Mesendoderm (in vitro differentiated cells): Measurements from ENCODE around the gene TMEM132D.
A peak's percentile ranks its signal among the peaks of the same experiment; 100 is the strongest.
"Not testable (repeated sequence)": the region's sequence is repeated elsewhere in the genome, so short reads cannot be mapped to it uniquely, and the experiment has no call there.

Source experiments
- DNase-seq: peaks from one replicate; pipeline ENCODE4 v3.0.0; 2013
- H2AK5ac ChIP-seq: 2 replicates; pipeline ENCODE4 v1.6.1; 2013; ENCODE audit warnings: low read length, inconsistent platforms
- H2BK120ac ChIP-seq: 2 replicates; pipeline ENCODE4 v1.6.1; 2013; ENCODE audit warnings: low read depth, mild to moderate bottlenecking, low read length, moderate library complexity, mixed read lengths
- H2BK15ac ChIP-seq: replicated peaks from 2 replicates; pipeline ENCODE4 v1.6.1; 2013; ENCODE audit warnings: low read depth, mild to moderate bottlenecking, moderate library complexity
- H2BK5ac ChIP-seq: 2 replicates; pipeline ENCODE4 v1.6.1; 2013; ENCODE audit warnings: low read length, inconsistent platforms
- H3K18ac ChIP-seq: 2 replicates; pipeline ENCODE4 v1.6.1; 2013; ENCODE audit warnings: mild to moderate bottlenecking, low read length, mixed read lengths
- H3K23ac ChIP-seq: one replicate; pipeline ENCODE4 v1.6.1; 2013; ENCODE audit warnings: low read length
- H3K27ac ChIP-seq: 2 replicates; pipeline ENCODE4 v1.5.1; 2013; ENCODE audit warnings: low read depth, mild to moderate bottlenecking, inconsistent platforms, low read length, moderate library complexity
- H3K27me3 ChIP-seq: 2 replicates; pipeline ENCODE4 v1.6.1; 2013; ENCODE audit warnings: low read length, control low read depth, mild to moderate bottlenecking, inconsistent platforms; ENCODE audit not compliant: insufficient read depth, poor library complexity
- H3K36me3 ChIP-seq: 2 replicates; pipeline ENCODE4 v1.6.1; 2013; ENCODE audit warnings: low read length, inconsistent platforms; ENCODE audit not compliant: control insufficient read depth, insufficient read depth
- H3K4ac ChIP-seq: one replicate; pipeline ENCODE4 v1.6.1; 2013; ENCODE audit warnings: low read depth, mild to moderate bottlenecking, low read length, moderate library complexity
- H3K4me1 ChIP-seq: 2 replicates; pipeline ENCODE4 v1.6.1; 2013; ENCODE audit warnings: low read depth, low read length, inconsistent platforms; ENCODE audit not compliant: control insufficient read depth
- H3K4me2 ChIP-seq: 2 replicates; pipeline ENCODE4 v1.6.1; 2013; ENCODE audit warnings: low read length
- H3K4me3 ChIP-seq: 2 replicates; pipeline ENCODE4 v1.5.1; 2013; ENCODE audit warnings: mild to moderate bottlenecking, low read length
- H3K56ac ChIP-seq: one replicate; pipeline ENCODE4 v1.6.1; 2013; ENCODE audit warnings: low read length
- H3K79me1 ChIP-seq: 2 replicates; pipeline ENCODE4 v1.6.1; 2013; ENCODE audit warnings: low read length, inconsistent platforms
- H3K79me2 ChIP-seq: 2 replicates; pipeline ENCODE4 v1.6.1; 2013; ENCODE audit warnings: mild to moderate bottlenecking, low read length; ENCODE audit not compliant: control insufficient read depth, insufficient read depth
- H3K9ac ChIP-seq: 2 replicates; pipeline ENCODE4 v1.6.1; 2013; ENCODE audit warnings: low read length, inconsistent platforms
- H4K5ac ChIP-seq: one replicate; pipeline ENCODE4 v1.6.1; 2013; ENCODE audit warnings: low read length
- H4K8ac ChIP-seq: one replicate; pipeline ENCODE4 v1.6.1; 2013; ENCODE audit warnings: low read depth, mild to moderate bottlenecking, control low read depth, low read length, moderate library complexity
- WGBS: extraction: QIAGEN DNeasy Blood & Tissue Kit; methylation state at CpG from one replicate; pipeline ENCODE4 v1.1.7; 2013; ENCODE audit warnings: low lambda C conversion rate, missing lambda C conversion rate; ENCODE audit not compliant: insufficient coverage; ENCODE audit errors: extremely low coverage; 5-methylcytosine and 5-hydroxymethylcytosine counted together

The TMEM132D gene

GRCh38 chr12:129902371-129903091, 1.3 kb downstream of the TMEM132D start:
- no CpG with 5 or more reads among the region's 19 CpGs for WGBS
- Histone ChIP-seq H3K9ac (peak overlapping the region; percentile 81), H2BK5ac (no peak overlapping the region), H3K18ac (no peak overlapping the region), H4K5ac (no peak overlapping the region), H3K79me2 (peaks cover 13% of the 10 kb centered on the region), H3K36me3 (no peaks in the 10 kb centered on the region), H3K27me3 (peaks cover 4% of the 10 kb centered on the region), H3K4me3 (peak overlapping the region; percentile 60), H2BK15ac (no peak overlapping the region), H3K4me2 (peak overlapping the region; percentile 70), H2AK5ac (no peak overlapping the region), H2BK120ac (no peak overlapping the region), H3K79me1 (peaks cover 10% of the 10 kb centered on the region), H3K4ac (no peak overlapping the region), H4K8ac (no peak overlapping the region), H3K4me1 (no peaks in the 10 kb centered on the region), H3K23ac (peak overlapping the region; percentile 85), H3K56ac (peak overlapping the region; percentile 89), H3K27ac (no peak overlapping the region)
- DNase-seq = peak; percentile 54

- H2BK15ac ChIP-seq = no peak overlapping the region
- H3K4ac ChIP-seq = no peak overlapping the region
- peaks cover 10% of the 10 kb centered on the region for H3K79me1 ChIP-seq
- H4K5ac ChIP-seq = no peak overlapping the region
- no peak overlapping the region for H4K8ac ChIP-seq
- no peak overlapping the region for H3K4me3 ChIP-seq
- H3K56ac ChIP-seq = no peak overlapping the region
- no peaks in the 10 kb centered on the region for H3K4me1 ChIP-seq
- H2AK5ac ChIP-seq = no peak overlapping the region
- no peak overlapping the region for H3K9ac ChIP-seq
- H3K18ac ChIP-seq = no peak overlapping the region
- H2BK5ac ChIP-seq = no peak overlapping the region
- H3K79me2 ChIP-seq = peaks cover 13% of the 10 kb centered on the region
- no peaks in the 10 kb centered on the region for H3K36me3 ChIP-seq
- no CpG with 5 or more reads among the region's 2 CpGs for WGBS
- no peak overlapping the region for H2BK120ac ChIP-seq
- no peak overlapping the region for H3K23ac ChIP-seq
- H3K27ac ChIP-seq = no peak overlapping the region
- peaks cover 4% of the 10 kb centered on the region for H3K27me3 ChIP-seq
- DNase-seq = no peak
- no peak overlapping the region for H3K4me2 ChIP-seq
Measured at GRCh38 chr12:129901254-129901653, 2.6 kb downstream of the TMEM132D start.

- no peak overlapping the region for H3K4ac ChIP-seq
- H3K56ac ChIP-seq = no peak overlapping the region
- no peak overlapping the region for H3K18ac ChIP-seq
- H4K5ac ChIP-seq = no peak overlapping the region
- no peak overlapping the region for H3K4me3 ChIP-seq
- no peak overlapping the region for H2BK5ac ChIP-seq
- H3K27me3 ChIP-seq = peaks cover 2% of the 10 kb centered on the region
- H3K36me3 ChIP-seq = no peaks in the 10 kb centered on the region
- no peak overlapping the region for H2BK120ac ChIP-seq
- H3K9ac ChIP-seq = no peak overlapping the region
- no peak for DNase-seq
- no peaks in the 10 kb centered on the region for H3K4me1 ChIP-seq
- H3K4me2 ChIP-seq = no peak overlapping the region
- no peak overlapping the region for H3K23ac ChIP-seq
- no peak overlapping the region for H2BK15ac ChIP-seq
- no peak overlapping the region for H2AK5ac ChIP-seq
- no CpG with 5 or more reads among the region's 10 CpGs for WGBS
- H3K79me2 ChIP-seq = peaks cover 15% of the 10 kb centered on the region
- no peak overlapping the region for H4K8ac ChIP-seq
- H3K27ac ChIP-seq = no peak overlapping the region
- H3K79me1 ChIP-seq = peaks cover 10% of the 10 kb centered on the region
Measured at GRCh38 chr12:129900306-129900705, 3.5 kb downstream of the TMEM132D start.

GRCh38 chr12:129899045-129899444, 4.8 kb downstream of the TMEM132D start:
- not testable (repeated sequence) for H3K18ac ChIP-seq, H2BK120ac ChIP-seq, H3K79me1 ChIP-seq, H3K9ac ChIP-seq, H3K27me3 ChIP-seq, H4K8ac ChIP-seq, H3K4me3 ChIP-seq, DNase-seq, H2AK5ac ChIP-seq, H2BK15ac ChIP-seq, H2BK5ac ChIP-seq, H3K23ac ChIP-seq, H3K4me2 ChIP-seq, H3K4me1 ChIP-seq, H3K56ac ChIP-seq, H3K27ac ChIP-seq, H3K4ac ChIP-seq, H3K36me3 ChIP-seq, H4K5ac ChIP-seq
- no CpG with 5 or more reads among the region's 1 CpG for WGBS
- peaks cover 15% of the 10 kb centered on the region for H3K79me2 ChIP-seq

DNA sequence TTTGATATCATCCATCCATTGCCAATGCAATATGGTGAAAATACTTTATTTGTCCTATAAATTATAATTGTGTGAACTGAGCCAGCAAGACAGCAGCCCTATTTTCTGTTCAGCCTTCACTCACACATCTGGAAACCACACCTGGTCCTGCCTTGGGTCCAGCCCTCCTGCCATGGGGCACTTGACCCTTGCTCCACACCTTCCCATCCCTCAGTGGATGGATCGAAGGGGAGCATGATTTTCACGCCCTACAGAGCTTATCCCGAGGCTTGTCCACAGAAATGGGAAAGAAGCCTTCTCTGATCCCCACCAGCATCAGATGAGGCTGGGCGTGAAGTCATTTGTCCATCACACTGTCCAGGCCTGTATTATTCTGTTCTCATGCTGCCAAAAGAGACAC, 10.1 kb downstream of the TMEM132D start:
- H3K79me2 ChIP-seq = peaks cover 7% of the 10 kb centered on the region
- H3K4me1 ChIP-seq = no peaks in the 10 kb centered on the region
- no peak overlapping the region for H3K4ac ChIP-seq
- DNase-seq = no peak
- H4K8ac ChIP-seq = no peak overlapping the region
- H3K4me2 ChIP-seq = no peak overlapping the region
- H3K9ac ChIP-seq = no peak overlapping the region
- no peaks in the 10 kb centered on the region for H3K36me3 ChIP-seq
- H2AK5ac ChIP-seq = no peak overlapping the region
- H2BK120ac ChIP-seq = no peak overlapping the region
- H4K5ac ChIP-seq = no peak overlapping the region
- peaks cover 6% of the 10 kb centered on the region for H3K79me1 ChIP-seq
- no peak overlapping the region for H3K56ac ChIP-seq
- H3K4me3 ChIP-seq = no peak overlapping the region
- no peaks in the 10 kb centered on the region for H3K27me3 ChIP-seq
- no peak overlapping the region for H2BK15ac ChIP-seq
- no peak overlapping the region for H3K27ac ChIP-seq
- H3K23ac ChIP-seq = no peak overlapping the region
- H3K18ac ChIP-seq = no peak overlapping the region
- no peak overlapping the region for H2BK5ac ChIP-seq
- no CpG with 5 or more reads among the region's 4 CpGs for WGBS

- peaks cover 2% of the 10 kb centered on the region for H3K79me1 ChIP-seq
- no peaks in the 10 kb centered on the region for H3K79me2 ChIP-seq
- H3K27me3 ChIP-seq = no peaks in the 10 kb centered on the region
- H3K27ac ChIP-seq = no peak overlapping the region
- H3K36me3 ChIP-seq = no peaks in the 10 kb centered on the region
- no peak overlapping the region for H3K18ac ChIP-seq
- H2BK15ac ChIP-seq = no peak overlapping the region
- H4K5ac ChIP-seq = no peak overlapping the region
- no peak overlapping the region for H3K23ac ChIP-seq
- DNase-seq = peak; percentile 30
- H3K9ac ChIP-seq = no peak overlapping the region
- H4K8ac ChIP-seq = no peak overlapping the region
- no peak overlapping the region for H3K4ac ChIP-seq
- no peak overlapping the region for H3K4me2 ChIP-seq
- H3K4me1 ChIP-seq = peaks cover 3% of the 10 kb centered on the region
- H3K4me3 ChIP-seq = no peak overlapping the region
- H2BK120ac ChIP-seq = no peak overlapping the region
- H2BK5ac ChIP-seq = no peak overlapping the region
- no peak overlapping the region for H2AK5ac ChIP-seq
- no CpG with 5 or more reads among the region's 4 CpGs for WGBS
- no peak overlapping the region for H3K56ac ChIP-seq
Measured at GRCh38 chr12:129887101-129887500, 16.7 kb downstream of the TMEM132D start.
